Left hindlimb (tissue), 1 donor: Measurements from ENCODE around the gene DGKG.
A peak's percentile ranks its signal among the peaks of the same experiment; 100 is the strongest.

Source experiments
- DNase-seq: peaks from one replicate; pipeline ENCODE4 v3.0.0-alpha.2; 2018

Gene DGKG

DNA sequence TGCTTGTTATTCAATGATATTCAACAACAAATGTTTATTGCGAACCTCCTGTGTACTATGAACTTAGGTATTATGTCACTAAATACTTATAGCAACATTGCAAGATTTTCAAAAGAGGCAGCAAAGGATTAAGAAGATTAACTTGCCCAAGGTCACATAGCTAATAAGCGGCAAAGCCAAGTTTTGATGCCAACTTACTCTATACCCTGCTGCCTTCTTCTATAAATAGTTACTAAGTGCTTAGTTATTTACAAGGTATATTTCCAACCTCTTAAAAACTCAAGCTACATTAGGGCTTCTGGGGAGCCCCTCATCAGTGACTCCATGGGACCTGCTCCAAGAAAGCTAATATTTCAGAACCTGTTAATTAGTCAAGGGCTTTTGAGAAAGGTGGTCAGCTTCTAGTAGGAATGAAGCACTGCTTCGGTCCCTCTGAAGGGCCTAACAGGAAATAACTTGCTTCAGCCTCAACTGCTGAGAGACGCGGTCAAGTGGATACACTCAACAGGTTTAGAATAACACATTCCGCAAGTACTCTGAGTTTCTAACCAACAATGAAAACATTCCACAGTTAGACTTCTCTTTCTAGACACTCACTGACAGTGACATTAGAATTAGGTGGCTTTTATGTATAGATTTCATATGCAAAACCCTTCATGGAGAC is 125.5 kb downstream of the DGKG start:
- no peak for DNase-seq

- DNase-seq = no peak
Observed at GRCh38 chr3:186235554-186235953, 126.5 kb downstream of the DGKG start.

GRCh38 chr3:186234152-186234551 is 127.9 kb downstream of the DGKG start:
- no peak for DNase-seq

DNA sequence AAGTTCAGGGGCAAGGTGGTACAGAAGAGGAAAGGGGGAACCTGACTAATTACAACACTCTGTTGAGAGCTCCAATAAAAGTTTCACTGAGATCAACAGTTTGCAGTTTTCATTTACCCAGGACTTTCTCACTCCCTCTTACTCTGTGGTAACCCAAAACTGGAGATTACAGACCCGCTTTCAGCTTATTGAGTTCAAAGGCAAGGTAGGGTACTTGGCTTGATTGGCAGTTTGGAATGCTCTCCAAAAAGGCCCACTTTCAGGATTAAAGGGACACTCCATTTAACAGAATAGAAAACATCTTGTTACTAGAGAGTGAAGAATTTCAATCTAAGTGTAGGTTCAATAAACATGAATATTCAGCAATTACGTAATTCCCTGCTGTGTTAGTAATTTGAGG is 135.6 kb downstream of the DGKG start:
- no peak for DNase-seq

DNA sequence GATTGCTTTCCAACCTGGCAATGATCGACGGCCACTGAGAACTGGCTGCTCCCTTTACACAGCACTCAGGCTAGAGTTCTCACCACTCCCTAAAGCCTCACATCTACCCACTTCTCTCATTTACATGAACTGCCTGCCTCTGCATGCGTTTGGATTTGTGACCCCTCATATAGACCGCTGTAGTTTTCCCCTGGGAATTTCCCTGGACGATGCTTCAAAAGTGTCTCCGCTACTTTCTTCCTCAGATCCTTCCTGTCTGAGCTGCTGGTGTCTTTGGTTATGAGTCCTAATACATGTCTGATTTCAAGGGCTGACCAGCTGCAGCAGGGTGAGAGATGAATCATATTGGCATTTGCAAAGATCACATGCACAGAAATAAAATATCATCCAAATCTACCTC is 136.4 kb downstream of the DGKG start:
- DNase-seq = no peak

DNA sequence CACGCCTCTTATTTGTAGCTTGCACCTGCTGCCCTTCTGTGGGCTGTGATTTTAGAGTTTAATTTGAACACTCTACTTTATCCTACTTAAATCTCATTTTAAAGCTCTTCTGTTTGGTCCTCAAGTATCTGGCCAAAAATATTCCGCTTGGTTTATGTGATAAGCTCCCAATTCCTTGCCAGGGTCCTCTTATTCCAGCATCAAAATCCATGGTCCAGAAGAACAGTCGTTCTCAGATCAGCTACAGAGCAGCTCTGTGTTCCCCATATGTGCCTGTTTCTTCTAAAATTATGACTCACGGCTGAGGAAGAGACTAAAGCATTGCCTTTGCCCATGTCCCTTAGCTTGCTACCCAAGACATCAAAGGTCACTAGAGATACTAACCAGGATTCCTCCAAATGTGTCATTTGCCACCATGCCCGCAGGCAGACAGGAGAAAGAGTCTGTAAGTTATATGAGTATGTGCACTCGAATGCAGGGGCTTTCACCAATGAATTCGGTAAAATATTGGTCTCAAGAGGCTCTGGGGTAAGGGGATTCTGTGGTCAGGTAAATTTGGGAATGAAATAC is 137.9 kb downstream of the DGKG start:
- DNase-seq = no peak

DNA sequence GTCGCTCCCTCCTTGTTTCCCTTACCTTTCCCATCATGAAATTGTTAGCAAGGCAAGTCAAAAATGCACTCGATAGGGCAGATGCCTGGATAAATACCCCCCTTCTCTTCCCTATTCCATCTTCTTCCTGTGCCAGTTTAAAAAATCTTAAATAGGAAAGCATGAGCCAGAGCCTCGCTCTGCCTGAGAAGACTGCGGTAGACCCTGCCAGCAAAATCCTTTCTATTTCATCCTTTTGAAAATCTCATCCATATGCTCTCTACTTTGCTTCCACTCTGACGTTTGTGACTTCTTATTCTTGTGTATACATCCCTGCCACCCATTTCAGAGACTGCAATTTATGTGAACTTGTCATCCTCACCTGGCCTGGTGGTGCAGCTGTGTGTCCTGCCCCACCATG is 138.6 kb downstream of the DGKG start:
- no peak for DNase-seq

GRCh38 chr3:186221760-186222378 is 140.2 kb downstream of the DGKG start:
- peak; percentile 68 for DNase-seq

GRCh38 chr3:186220911-186221645 is 141.0 kb downstream of the DGKG start:
- peak; percentile 71 for DNase-seq

- no peak for DNase-seq
Observed at GRCh38 chr3:186220365-186220764, 141.7 kb downstream of the DGKG start.

DNA sequence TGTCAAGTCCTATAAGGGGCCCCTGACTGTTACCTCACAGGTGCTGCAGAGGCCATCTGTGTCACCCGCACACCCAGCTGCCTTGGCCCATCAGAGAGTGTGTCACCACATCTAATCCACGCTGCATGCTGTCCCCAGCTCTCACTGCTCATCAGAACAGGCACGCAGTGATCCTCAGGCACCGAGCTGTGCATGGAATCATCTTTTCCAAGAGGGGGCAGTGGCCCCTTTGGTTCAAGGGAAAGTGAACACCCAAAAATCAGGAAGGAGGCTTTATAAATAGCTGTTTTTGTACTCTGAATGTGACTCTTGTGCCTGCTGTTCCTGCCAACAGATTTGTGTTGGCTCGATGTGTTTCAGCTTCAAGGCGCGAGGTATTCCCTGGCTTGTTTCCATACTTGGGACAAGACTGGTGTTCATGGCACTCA is 142.8 kb downstream of the DGKG start:
- peak; percentile 66 for DNase-seq

DNA sequence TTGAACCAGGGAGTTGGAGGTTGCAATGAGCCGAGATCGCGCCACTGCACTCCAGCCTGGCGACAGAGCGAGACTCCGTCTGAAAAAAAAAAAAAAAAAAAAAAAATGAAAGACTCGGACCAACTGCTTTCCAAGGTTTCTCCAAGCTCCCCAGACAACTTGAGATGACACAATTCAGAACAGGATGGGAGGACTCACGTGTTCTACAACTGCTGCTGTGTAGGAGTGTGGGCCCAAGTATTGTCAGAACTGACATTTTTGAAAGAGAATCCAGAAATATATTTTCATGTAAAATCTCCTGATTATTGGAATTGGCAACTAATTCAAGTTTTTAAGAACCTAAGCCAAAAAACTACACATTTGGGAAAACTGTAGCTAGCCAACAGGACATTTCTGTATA is 143.6 kb downstream of the DGKG start:
- DNase-seq = no peak

DNA sequence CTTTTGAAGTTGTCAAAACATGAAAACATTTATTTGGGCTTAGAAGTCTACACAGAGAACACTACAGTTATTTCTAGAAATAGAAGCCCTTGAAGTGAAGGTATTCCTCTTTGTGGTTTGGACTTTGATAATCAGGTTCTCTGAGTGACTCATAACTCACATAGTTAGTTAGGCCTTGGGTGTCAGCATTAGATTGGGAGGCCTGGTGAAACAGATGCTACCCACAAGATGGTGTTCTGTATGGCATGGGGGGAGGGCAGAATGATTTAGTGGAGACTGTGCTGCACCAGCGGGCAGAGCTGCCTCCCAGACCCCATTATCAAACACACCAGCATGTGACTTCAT is 144.2 kb downstream of the DGKG start:
- DNase-seq = no peak

GRCh38 chr3:186216900-186217819 is 144.9 kb downstream of the DGKG start:
- DNase-seq = no peak

GRCh38 chr3:186214670-186215069 is 147.4 kb downstream of the DGKG start:
- no peak for DNase-seq

GRCh38 chr3:186213946-186214345 is 148.1 kb downstream of the DGKG start:
- no peak for DNase-seq

DNA sequence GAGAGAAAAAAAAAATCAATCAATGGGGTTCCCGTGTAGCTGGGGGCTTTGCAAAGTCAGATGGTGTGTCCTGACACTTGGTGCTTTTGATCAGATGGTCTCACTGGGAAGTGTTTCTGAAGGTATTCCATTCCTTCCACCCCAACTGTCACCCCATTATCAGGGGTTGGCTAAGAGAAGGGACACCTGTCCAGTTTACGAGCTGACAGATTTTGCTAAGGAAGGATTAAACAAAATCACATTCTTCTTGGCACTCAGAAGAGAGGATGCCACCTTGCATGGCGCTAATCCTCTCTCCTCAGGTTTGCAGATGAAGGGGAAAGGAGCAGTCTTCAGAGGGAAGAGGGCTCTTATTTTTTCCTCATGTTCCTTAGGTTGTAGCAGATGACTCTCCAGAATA is 149.4 kb downstream of the DGKG start:
- no peak for DNase-seq

DNA sequence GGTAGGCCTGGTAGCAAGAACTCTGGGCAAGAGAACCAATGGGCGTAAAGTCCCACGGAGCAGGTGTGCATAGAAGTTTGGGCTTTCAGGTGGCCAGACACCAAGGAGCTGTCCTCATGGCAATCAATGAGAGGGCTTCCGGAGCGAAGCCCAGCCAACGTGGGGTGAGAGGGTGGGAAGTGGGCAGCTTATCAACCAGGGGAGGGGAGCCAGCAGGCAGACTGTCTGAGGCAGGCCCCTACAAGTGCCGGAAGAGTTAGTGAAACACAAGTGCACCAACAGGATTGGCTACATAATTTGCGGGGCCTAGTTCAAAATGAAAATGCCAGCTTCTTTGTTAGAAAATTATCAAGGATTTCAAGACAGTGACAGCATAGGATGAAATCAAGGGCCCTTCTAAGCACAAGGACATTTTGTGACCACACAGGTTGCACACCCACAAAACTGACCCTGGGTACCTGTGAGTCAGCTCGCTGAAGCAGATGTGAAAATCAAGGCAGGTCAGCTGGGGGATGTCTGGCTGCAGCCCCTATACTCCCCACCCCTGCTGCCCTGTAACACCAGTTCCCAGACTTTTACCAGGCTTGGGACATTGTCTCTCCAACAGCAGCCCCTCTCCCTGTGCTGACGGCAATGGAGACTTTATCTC is 151.1 kb downstream of the DGKG start:
- DNase-seq = no peak

GRCh38 chr3:186209810-186210752 is 152.0 kb downstream of the DGKG start:
- DNase-seq = peak; percentile 89

DNA sequence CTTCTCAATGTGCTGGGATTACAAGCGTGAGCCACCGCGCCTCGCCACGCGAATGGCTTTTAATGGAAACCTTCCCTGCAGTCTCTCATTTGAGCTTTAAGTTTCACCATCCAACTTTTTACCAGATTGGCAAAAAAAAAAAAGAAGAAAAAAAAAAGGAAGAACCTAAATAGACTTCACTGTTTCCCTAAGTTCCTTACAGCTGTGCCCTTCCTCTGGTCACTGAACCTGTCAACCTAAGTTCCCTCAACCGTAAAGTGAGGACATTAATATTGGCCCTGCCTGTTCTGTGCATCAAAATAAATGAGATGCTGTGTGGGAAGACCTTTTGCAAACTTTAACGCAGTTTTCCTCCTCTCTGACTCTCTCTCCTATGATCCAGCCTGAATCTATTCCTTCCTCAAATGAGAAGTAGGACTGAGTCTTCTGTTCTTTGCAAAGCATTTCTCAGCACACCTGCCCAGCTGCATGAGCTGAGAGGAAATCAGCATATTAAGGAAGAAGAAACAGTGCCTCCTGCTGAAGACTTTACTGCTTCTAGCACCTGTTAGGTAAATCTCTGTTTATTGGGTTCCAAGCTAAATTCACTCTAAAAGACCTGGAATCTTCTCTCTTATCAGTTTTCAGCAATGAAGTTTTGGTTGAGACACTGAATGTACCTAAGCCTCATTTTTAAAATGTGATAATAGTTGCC is 153.6 kb downstream of the DGKG start:
- no peak for DNase-seq

DNA sequence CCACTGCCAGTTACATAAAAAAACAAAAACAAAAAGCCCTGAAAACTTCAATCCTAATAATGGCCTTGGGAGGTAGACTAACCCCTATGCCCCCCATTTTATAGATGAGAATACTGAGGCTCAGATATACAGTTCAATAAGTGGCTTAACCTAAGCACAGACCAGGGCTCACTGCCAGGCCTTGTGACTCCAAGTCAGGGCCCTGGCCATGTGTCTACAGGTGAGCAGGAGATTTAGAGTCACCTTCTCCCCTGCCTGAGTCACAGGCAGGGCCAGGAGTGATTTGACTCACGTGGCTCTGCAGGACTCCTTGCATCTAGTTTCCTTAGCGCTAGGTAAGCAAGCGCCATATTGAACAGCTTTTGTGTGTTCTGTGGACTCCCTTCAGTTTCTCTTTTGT is 154.5 kb downstream of the DGKG start:
- DNase-seq = no peak
